GM19025 (cell line): Measurements from ENCODE around the gene CREM.

Experiments
- ATAC-seq: cut with Tn5 transposase; IDR thresholded peaks from one replicate; pipeline ENCODE4 v1.9.1; 2021; ENCODE audit warnings: mild to moderate bottlenecking, low read depth, moderate library complexity; ENCODE audit not compliant: unreplicated experiment

The CREM gene

GRCh38 chr10:35217455-35217854 lies 90.8 kb downstream of the CREM start:
- no peak for ATAC-seq

- ATAC-seq: no peak
These were observed 91.8 kb downstream of the CREM start for GRCh38 chr10:35218339-35218955.

- ATAC-seq: no peak
These were observed 92.6 kb downstream of the CREM start for GRCh38 chr10:35219292-35219691.

GRCh38 chr10:35219891-35220890 lies 93.5 kb downstream of the CREM start:
- ATAC-seq: no peak

GRCh38 chr10:35223016-35223415 lies 96.4 kb downstream of the CREM start:
- ATAC-seq: no peak

- no peak for ATAC-seq
These were observed 97.5 kb downstream of the CREM start for GRCh38 chr10:35224045-35224740.

- ATAC-seq: no peak
These were observed 98.6 kb downstream of the CREM start for GRCh38 chr10:35225204-35225603.

GRCh38 chr10:35226507-35226906 lies 99.9 kb downstream of the CREM start:
- ATAC-seq: no peak

- no peak for ATAC-seq
These were observed 101.4 kb downstream of the CREM start for GRCh38 chr10:35228058-35228457.

- no peak for ATAC-seq
These were observed 105.0 kb downstream of the CREM start for GRCh38 chr10:35231646-35232045.

- ATAC-seq: no peak
These were observed 105.9 kb downstream of the CREM start for GRCh38 chr10:35232527-35232926.

GRCh38 chr10:35234073-35234472 lies 107.4 kb downstream of the CREM start:
- ATAC-seq: no peak

- ATAC-seq: no peak
These were observed 110.1 kb downstream of the CREM start for GRCh38 chr10:35236739-35237138.

GRCh38 chr10:35237766-35238512 lies 111.3 kb downstream of the CREM start:
- no peak for ATAC-seq

- no peak for ATAC-seq
These were observed 117.9 kb downstream of the CREM start for GRCh38 chr10:35244549-35244948.

GRCh38 chr10:35246770-35247343 lies 120.2 kb downstream of the CREM start:
- ATAC-seq: no peak

GRCh38 chr10:35251373-35252100 lies 124.9 kb downstream of the CREM start:
- no peak for ATAC-seq

GRCh38 chr10:35257057-35257983 lies 130.7 kb downstream of the CREM start:
- ATAC-seq: no peak
